ENCODE measurements around the gene HMGB4.

GRCh38 chr1:33815061-33815460, 48.8 kb upstream of the HMGB4 start:
- TF ChIP-seq, protein P1, sequence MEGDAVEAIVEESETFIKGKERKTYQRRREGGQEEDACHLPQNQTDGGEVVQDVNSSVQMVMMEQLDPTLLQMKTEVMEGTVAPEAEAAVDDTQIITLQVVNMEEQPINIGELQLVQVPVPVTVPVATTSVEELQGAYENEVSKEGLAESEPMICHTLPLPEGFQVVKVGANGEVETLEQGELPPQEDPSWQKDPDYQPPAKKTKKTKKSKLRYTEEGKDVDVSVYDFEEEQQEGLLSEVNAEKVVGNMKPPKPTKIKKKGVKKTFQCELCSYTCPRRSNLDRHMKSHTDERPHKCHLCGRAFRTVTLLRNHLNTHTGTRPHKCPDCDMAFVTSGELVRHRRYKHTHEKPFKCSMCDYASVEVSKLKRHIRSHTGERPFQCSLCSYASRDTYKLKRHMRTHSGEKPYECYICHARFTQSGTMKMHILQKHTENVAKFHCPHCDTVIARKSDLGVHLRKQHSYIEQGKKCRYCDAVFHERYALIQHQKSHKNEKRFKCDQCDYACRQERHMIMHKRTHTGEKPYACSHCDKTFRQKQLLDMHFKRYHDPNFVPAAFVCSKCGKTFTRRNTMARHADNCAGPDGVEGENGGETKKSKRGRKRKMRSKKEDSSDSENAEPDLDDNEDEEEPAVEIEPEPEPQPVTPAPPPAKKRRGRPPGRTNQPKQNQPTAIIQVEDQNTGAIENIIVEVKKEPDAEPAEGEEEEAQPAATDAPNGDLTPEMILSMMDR (IDR thresholded peaks at IDR 0.05; ENCODE audit: poor library complexity, severe bottlenecking): no peak
- TF ChIP-seq TAF1 (IDR thresholded peaks at IDR 0.05; ENCODE audit: low read depth): no peak
- TF ChIP-seq MXI1 (conservative IDR thresholded peaks at IDR 0.05; ENCODE audit: poor library complexity, severe bottlenecking): no peak
- no peak for TF ChIP-seq EZH2 (IDR thresholded peaks at IDR 0.05; ENCODE audit: borderline replicate concordance, insufficient read depth, low read length, poor library complexity, severe bottlenecking)
- no peak for TF ChIP-seq EP300 (conservative IDR thresholded peaks at IDR 0.05; ENCODE audit: poor library complexity, severe bottlenecking)
- no peak for TF ChIP-seq POLR2AphosphoS5 (IDR thresholded peaks at IDR 0.05)

Measured in neural cell (in vitro differentiated cells).